K562 (cell line): Measurements from ENCODE around the gene POMP. TPM values are rescaled to one million over a fixed set of nuclear protein-coding genes. Genes with fewer than 3 reads are reported as not detected.

Source experiments
- ATAC-seq: fragments of 200-7000 bp; cut with Tn5 transposase; 3 replicates; pipeline ENCODE4 v1.9.1; 2020; ENCODE audit warnings: moderate library complexity
- BruUV-seq: library from RNA; stranded (reverse); fragments of 400-500 nt; replicated peaks from 2 replicates; lab custom pipeline; 2021; lab: Mats Ljungman, UMichigan
- CTCF ChIA-PET: fragments of 300-600 bp; formaldehyde crosslinking; extraction: SDS; loops from one replicate; lab custom pipeline; 2021; ENCODE audit warnings: low intra/inter-chr PET ratio; lab: Yijun Ruan, JAX
- POLR2A ChIA-PET: fragments of 300-600, 350-650 bp; sonication (Branson Sonifier 250); formaldehyde crosslinking; extraction: SDS; loops from one replicate; lab custom pipeline; 2021; ENCODE audit warnings: antibody characterized with exemption, inconsistent platforms; lab: Yijun Ruan, JAX
- DNase-seq, 4 experiments: peaks; one replicate each; pipeline versions ENCODE4 v3.0.0 to v3.0.0-alpha.2; 2011 to 2018; ENCODE audit warnings: low spot score in 3 of 4, mixed read lengths in 3 of 4; ENCODE audit errors: extremely low read depth in 1 of 4
- FAIRE-seq: peaks from 2 replicates; lab custom pipeline; 2011; peaks lifted over from hg19 to GRCh38; lab: Jason Lieb, UNC
- H2AFZ ChIP-seq: 2 replicates; pipeline ENCODE4 v1.6.0; 2011; ENCODE audit warnings: low read depth, low read length, control low read depth, inconsistent platforms
- H3K27ac ChIP-seq: fragments of 200-600 bp; 3 replicates; pipeline ENCODE4 v1.8.0; 2011; ENCODE audit warnings: low read depth, mild to moderate bottlenecking, control low read depth, inconsistent platforms, low read length, moderate library complexity, mixed read lengths; ENCODE audit errors: extremely low read depth
- H3K27me3 ChIP-seq, 2 experiments: fragments of 300-600 bp in 1 of 2; 2 replicates in 1 of 2; 3 replicates in 1 of 2; pipeline versions ENCODE4 v1.6.0 to v1.8.0; 2011; ENCODE audit warnings: inconsistent platforms in 2 of 2, low read length in 2 of 2, mild to moderate bottlenecking in 1 of 2, mixed read lengths in 1 of 2, moderate library complexity in 1 of 2; ENCODE audit not compliant: control insufficient read depth in 2 of 2, insufficient read depth in 2 of 2
- H3K36me3 ChIP-seq: fragments of 300-600 bp; 3 replicates; pipeline ENCODE4 v1.8.0; 2011; ENCODE audit warnings: mild to moderate bottlenecking, low read length, inconsistent platforms; ENCODE audit not compliant: control insufficient read depth, insufficient read depth
- H3K4me1 ChIP-seq, 2 experiments: fragments of 200-600 bp in 1 of 2; replicated peaks in 1 of 2; 2 replicates in 1 of 2; 3 replicates in 1 of 2; pipeline versions ENCODE4 v1.5.1 to v1.8.0; 2011; ENCODE audit warnings: inconsistent platforms in 2 of 2, low read length in 2 of 2, mild to moderate bottlenecking in 1 of 2, mixed read lengths in 1 of 2, moderate library complexity in 1 of 2; ENCODE audit not compliant: control insufficient read depth in 2 of 2, insufficient read depth in 2 of 2
- H3K4me2 ChIP-seq: 2 replicates; pipeline ENCODE4 v1.6.1; 2011; ENCODE audit warnings: low read length, control low read depth, inconsistent platforms, mixed read lengths; ENCODE audit not compliant: insufficient read depth
- H3K4me3 ChIP-seq: fragments of 200-600 bp; sonication (generic), shearing (Covaris generic); 2 replicates; pipeline ENCODE4 v1.5.1; 2016; ENCODE audit warnings: control low read depth, inconsistent platforms
- H3K79me2 ChIP-seq: fragments of 200-600 bp; 3 replicates; pipeline ENCODE4 v1.8.0; 2011; ENCODE audit warnings: low read length, inconsistent platforms; ENCODE audit not compliant: control insufficient read depth, insufficient read depth
- H3K9ac ChIP-seq, 2 experiments: 2 replicates each; pipeline versions ENCODE4 v1.6.0 to v1.6.1; 2011; ENCODE audit warnings: low read depth in 2 of 2, low read length in 2 of 2, control low read depth in 1 of 2, inconsistent platforms in 1 of 2, mild to moderate bottlenecking in 1 of 2, mixed read lengths in 1 of 2; ENCODE audit not compliant: insufficient read depth in 1 of 2
- H3K9me1 ChIP-seq: one replicate; pipeline ENCODE4 v1.6.0; 2011; ENCODE audit warnings: inconsistent platforms, mild to moderate bottlenecking, low read length, moderate library complexity; ENCODE audit not compliant: control insufficient read depth, insufficient read depth
- H3K9me3 ChIP-seq: replicated peaks from 2 replicates; pipeline ENCODE4 v1.5.1; 2011; ENCODE audit warnings: low read depth, low read length, inconsistent platforms; ENCODE audit not compliant: control insufficient read depth, insufficient read depth
- H4K20me1 ChIP-seq: replicated peaks from 2 replicates; pipeline ENCODE4 v1.6.1; 2011; ENCODE audit warnings: low read length, inconsistent platforms, mixed read lengths; ENCODE audit not compliant: control insufficient read depth, insufficient read depth
- DIDO1 ChIP-seq: fragments of 450-650 bp; IDR thresholded peaks from 2 replicates; pipeline ENCODE4 v1.6.1; 2016; ENCODE audit warnings: low read depth, missing biosample characterization, missing genetic modification characterization
- HMGN3 ChIP-seq: IDR thresholded peaks from 2 replicates; pipeline ENCODE4 v1.6.1; 2011; ENCODE audit warnings: borderline replicate concordance, low read depth, mild to moderate bottlenecking, mixed read lengths, low read length; ENCODE audit not compliant: insufficient read length; ENCODE audit errors: extremely low read depth
- MCM2 ChIP-seq: fragments of 450-650 bp; IDR thresholded peaks from 2 replicates; pipeline ENCODE4 v1.6.1; 2017; ENCODE audit warnings: low read depth, mild to moderate bottlenecking
- MEF2A ChIP-seq: IDR thresholded peaks from 2 replicates; pipeline ENCODE4 v1.6.1; 2011; ENCODE audit warnings: low read depth, mild to moderate bottlenecking, low read length, moderate library complexity; ENCODE audit not compliant: control insufficient read depth
- PPARD ChIP-seq: fragments of 250-450 bp; sonication (Bioruptor Pico); IDR thresholded peaks from 2 replicates; pipeline ENCODE4 v1.8.0; 2022; ENCODE audit warnings: inconsistent platforms, mild to moderate bottlenecking, moderate library complexity
- RAD21 ChIP-seq, 2 experiments: fragments of 250-450 bp in 1 of 2; fragments of 450-650 bp in 1 of 2; sonication (Bioruptor Pico) in 1 of 2; formaldehyde crosslinking in 1 of 2; IDR thresholded peaks in 1 of 2; conservative IDR thresholded peaks in 1 of 2; 2 replicates each; pipeline versions ENCODE4 v1.4.0 to v1.8.0; 2020 to 2022; ENCODE audit warnings: mild to moderate bottlenecking in 2 of 2, moderate library complexity in 1 of 2
- in situ Hi-C: fragments of 300-500 bp; cut with MboI; formaldehyde crosslinking; loops from 4 replicates; pipeline ENCODE4 v1.15.0; 2018; ENCODE audit warnings: inconsistent platforms, mixed read lengths
- intact Hi-C: fragments of 100-400 bp; cut with micrococcal nuclease; formaldehyde crosslinking; loops from 2 replicates; pipeline ENCODE4 v1.14.2; 2022
- polyA plus RNA-seq, 8 experiments: library from polyadenylated mRNA; depleted of rRNA in 4 of 8; stranded (reverse) in 5 of 8; unstranded in 3 of 8; fragments of >200 nt; fragmentation: Nextera tagmentation in 2 of 8; fragmentation: Illumina TruSeq in 1 of 8; extraction: Ambion mirVana in 2 of 8; extraction: Trizol in 1 of 8; gene quantifications; 2 replicates each; pipeline versions ENCODE4 v1.2.1 to v1.2.3, GENCODE V29; 2011 to 2014; ENCODE audit warnings: inconsistent platforms in 1 of 8, missing spikeins in 1 of 8
- total RNA-seq, 7 experiments: library from RNA; depleted of rRNA in 6 of 7; stranded (reverse); fragments of >200 nt in 6 of 7; fragmentation: Illumina TruSeq in 2 of 7; extraction: Trizol in 2 of 7; gene quantifications; 2 replicates each; pipeline versions ENCODE4 v1.2.1 to v1.2.3, GENCODE V29; 2011 to 2021; ENCODE audit warnings: low replicate concordance in 1 of 7
- TF ChIP-seq, protein P1 (sequence below), 3 experiments: fragments of 200-800 bp in 1 of 3; fragments of 250-450 bp in 1 of 3; fragments of 450-650 bp in 1 of 3; sonication (Bioruptor Pico) in 1 of 3; sonication (Bioruptor generic) in 1 of 3; formaldehyde crosslinking in 1 of 3; IDR thresholded peaks; 2 replicates each; pipeline versions ENCODE4 v1.6.1 to v1.8.0; 2016 to 2022; ENCODE audit warnings: mild to moderate bottlenecking in 2 of 3, missing genetic modification characterization in 2 of 3, missing compliant biosample characterization in 1 of 3, moderate library complexity in 1 of 3
- TF ChIP-seq, protein P2 (sequence below): IDR thresholded peaks from 2 replicates; pipeline ENCODE4 v1.6.1; 2011; ENCODE audit warnings: borderline replicate concordance, low read depth, mild to moderate bottlenecking, moderate library complexity, low read length; ENCODE audit not compliant: insufficient read depth, poor library complexity, severe bottlenecking

Gene POMP
- total and polyA plus RNA-seq, 9 of the 15 experiments (the other 6 are each of a cell fraction or from before 2014, with no cell fraction given), result 69.2 to 647 (median 118) TPM

DNA sequence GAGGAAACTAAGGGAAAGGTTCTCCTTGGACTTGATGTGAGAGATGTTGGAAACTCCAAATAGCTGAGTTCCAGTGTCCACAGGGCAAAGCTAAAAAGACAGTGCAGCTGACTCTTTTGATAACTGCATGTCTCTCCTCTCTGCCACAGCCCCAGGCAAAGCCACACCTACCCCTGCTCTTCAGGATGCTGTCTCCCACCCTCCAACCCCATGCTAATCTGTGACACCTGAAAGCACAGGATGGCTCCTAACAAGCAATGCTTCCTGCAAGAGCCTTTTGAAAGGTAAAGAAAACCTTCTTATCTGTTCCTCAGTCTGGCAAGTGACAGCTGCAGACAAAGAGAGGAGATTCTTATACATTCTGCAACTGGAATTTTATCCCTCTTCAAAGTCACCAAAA, 45.4 kb downstream of the POMP start:
- Histone ChIP-seq H3K9me1 (no peaks in the 10 kb centered on the region), H3K4me3 (no peak overlapping the region), H3K9me3 (no peaks in the 10 kb centered on the region), H3K27ac (no peak overlapping the region), H3K4me1 (peaks cover 0 to 8% of the 10 kb centered on the region in 2 experiments; a peak in 3 of 5 replicates), H3K79me2 (no peaks in the 10 kb centered on the region), H3K9ac (no peak overlapping the region), H3K4me2 (no peak overlapping the region), H3K36me3 (no peaks in the 10 kb centered on the region), H2AFZ (no peak overlapping the region), H3K27me3 (0 out of 5 replicates have a peak, but pooled peaks cover 0 to 2% of the 10 kb centered on the region in 2 experiments), H4K20me1 (no peaks in the 10 kb centered on the region)
- intact Hi-C loops, result no loop called here
- no TSS peak for BruUV-seq
- CTCF ChIA-PET, result no interaction called here
- DNase-seq, result no peak
- no peak for FAIRE-seq
- in situ Hi-C loops, result no loop called here
- ATAC-seq, result no peak
- TF ChIP-seq RAD21 (CRISPR knock-in tag; conservative IDR thresholded peaks at IDR 0.05 in 1 of 2, IDR thresholded peaks at IDR 0.05 in 1 of 2), result no peak
- no peak for TF ChIP-seq MCM2
- POLR2A ChIA-PET, result interaction anchor here (1.3 kb wide), 1 partner anchor 13 kb away, joined by 3 read pairs; no protein-coding TSS in a partner anchor

DNA sequence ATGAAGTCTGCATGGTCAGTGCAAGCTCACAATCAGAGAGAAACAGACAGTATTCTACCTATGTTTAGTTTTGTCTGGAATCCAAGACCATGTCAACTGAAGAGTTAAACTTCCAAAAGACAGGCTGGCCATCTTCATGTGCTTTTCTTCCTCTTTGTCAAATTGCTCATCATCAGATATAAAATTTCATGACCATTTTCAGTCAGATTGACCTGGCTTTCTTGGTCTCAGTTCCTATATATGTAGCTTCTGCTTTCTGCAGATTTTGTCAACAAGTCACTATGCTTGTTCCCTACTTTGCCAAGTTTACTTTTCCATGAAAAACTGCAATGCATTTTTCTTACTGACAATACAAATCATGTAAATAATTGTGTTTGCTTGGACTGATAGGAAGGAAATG, 46.0 kb downstream of the POMP start:
- Histone ChIP-seq H3K4me3 (no peak overlapping the region), H3K9ac (no peak overlapping the region), H3K36me3 (no peaks in the 10 kb centered on the region), H3K4me1 (peaks cover 0 to 8% of the 10 kb centered on the region in 2 experiments; a peak in 3 of 5 replicates), H3K27me3 (0 out of 5 replicates have a peak, but pooled peaks cover 0 to 2% of the 10 kb centered on the region in 2 experiments), H3K79me2 (no peaks in the 10 kb centered on the region), H3K9me3 (no peaks in the 10 kb centered on the region), H3K9me1 (no peaks in the 10 kb centered on the region), H3K4me2 (no peak overlapping the region), H2AFZ (no peak overlapping the region), H4K20me1 (no peaks in the 10 kb centered on the region), H3K27ac (no peak overlapping the region)
- intact Hi-C loops (no loop called here), in situ Hi-C loops (no loop called here)
- DNase-seq (no peak), ATAC-seq (no peak), FAIRE-seq (no peak)
- ChIA-PET POLR2A (interaction anchor here (1.3 kb wide), 1 partner anchor 12 kb away, joined by 3 read pairs; no protein-coding TSS in a partner anchor), CTCF (no interaction called here)
- BruUV-seq, result no TSS peak
- TF ChIP-seq HMGN3 (no peak), PPARD (CRISPR knock-in tag) (no peak), DIDO1 (tag) (no peak), MEF2A (no peak)
- TF ChIP-seq, protein P1, sequence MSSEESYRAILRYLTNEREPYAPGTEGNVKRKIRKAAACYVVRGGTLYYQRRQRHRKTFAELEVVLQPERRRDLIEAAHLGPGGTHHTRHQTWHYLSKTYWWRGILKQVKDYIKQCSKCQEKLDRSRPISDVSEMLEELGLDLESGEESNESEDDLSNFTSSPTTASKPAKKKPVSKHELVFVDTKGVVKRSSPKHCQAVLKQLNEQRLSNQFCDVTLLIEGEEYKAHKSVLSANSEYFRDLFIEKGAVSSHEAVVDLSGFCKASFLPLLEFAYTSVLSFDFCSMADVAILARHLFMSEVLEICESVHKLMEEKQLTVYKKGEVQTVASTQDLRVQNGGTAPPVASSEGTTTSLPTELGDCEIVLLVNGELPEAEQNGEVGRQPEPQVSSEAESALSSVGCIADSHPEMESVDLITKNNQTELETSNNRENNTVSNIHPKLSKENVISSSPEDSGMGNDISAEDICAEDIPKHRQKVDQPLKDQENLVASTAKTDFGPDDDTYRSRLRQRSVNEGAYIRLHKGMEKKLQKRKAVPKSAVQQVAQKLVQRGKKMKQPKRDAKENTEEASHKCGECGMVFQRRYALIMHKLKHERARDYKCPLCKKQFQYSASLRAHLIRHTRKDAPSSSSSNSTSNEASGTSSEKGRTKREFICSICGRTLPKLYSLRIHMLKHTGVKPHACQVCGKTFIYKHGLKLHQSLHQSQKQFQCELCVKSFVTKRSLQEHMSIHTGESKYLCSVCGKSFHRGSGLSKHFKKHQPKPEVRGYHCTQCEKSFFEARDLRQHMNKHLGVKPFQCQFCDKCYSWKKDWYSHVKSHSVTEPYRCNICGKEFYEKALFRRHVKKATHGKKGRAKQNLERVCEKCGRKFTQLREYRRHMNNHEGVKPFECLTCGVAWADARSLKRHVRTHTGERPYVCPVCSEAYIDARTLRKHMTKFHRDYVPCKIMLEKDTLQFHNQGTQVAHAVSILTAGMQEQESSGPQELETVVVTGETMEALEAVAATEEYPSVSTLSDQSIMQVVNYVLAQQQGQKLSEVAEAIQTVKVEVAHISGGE (CRISPR knock-in tag; IDR thresholded peaks at IDR 0.05), result no peak
- TF ChIP-seq, protein P2, sequence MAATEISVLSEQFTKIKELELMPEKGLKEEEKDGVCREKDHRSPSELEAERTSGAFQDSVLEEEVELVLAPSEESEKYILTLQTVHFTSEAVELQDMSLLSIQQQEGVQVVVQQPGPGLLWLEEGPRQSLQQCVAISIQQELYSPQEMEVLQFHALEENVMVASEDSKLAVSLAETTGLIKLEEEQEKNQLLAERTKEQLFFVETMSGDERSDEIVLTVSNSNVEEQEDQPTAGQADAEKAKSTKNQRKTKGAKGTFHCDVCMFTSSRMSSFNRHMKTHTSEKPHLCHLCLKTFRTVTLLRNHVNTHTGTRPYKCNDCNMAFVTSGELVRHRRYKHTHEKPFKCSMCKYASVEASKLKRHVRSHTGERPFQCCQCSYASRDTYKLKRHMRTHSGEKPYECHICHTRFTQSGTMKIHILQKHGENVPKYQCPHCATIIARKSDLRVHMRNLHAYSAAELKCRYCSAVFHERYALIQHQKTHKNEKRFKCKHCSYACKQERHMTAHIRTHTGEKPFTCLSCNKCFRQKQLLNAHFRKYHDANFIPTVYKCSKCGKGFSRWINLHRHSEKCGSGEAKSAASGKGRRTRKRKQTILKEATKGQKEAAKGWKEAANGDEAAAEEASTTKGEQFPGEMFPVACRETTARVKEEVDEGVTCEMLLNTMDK, result no peak
